ENCODE measurements around the gene CNTN1.

Gene CNTN1

DNA sequence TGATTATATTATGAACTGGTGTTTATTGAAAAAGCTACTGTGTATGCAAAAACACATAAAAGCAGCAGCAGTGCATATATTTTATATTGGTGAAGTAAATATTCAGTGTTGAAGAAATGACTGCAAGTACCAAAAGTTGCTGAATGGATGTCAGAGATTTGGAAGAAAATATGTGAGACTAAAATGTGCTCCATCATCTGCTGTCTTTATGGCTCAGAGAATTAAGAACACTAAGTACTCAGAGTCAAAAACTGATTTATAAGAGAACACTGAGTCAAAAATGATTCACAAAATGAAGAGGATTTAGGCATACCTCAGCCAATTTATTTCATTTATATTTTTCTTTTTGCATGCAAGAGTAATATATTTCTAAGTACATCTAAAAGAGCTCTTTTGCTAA is 409.6 kb downstream of the CNTN1 start:
- no peak for FAIRE-seq

DNA sequence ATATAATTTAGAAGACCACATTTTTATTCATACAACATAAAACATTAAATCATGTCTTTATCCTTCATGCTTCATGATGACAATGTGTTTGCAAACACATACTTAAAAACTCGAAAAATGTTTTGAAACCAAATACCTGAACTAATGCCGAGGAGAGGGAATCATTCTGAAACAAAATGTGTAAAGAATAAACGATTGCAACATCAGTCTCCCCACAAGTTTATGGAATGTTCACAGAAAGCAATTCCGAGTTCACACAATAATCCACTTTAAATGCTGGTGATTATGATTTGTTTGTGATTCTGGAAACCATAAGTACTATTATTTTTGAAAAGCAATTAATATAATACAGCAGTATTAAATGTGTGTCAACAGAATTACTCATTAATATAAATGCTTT is 411.4 kb downstream of the CNTN1 start:
- TF ChIP-seq POLR2AphosphoS5 (IDR thresholded peaks at IDR 0.05; ENCODE audit: low read depth, low read length) (no peak), TAF1 (IDR thresholded peaks at IDR 0.05; ENCODE audit: borderline replicate concordance, low read depth, low read length) (no peak), POLR2A (IDR thresholded peaks at IDR 0.05; ENCODE audit: low read depth, low read length) (no peak)
- FAIRE-seq, result no peak

More for the DNA sequence above, 409.6 kb downstream of the CNTN1 start:
- no peak for DNase-seq (ENCODE audit: insufficient read length)
- TF ChIP-seq TAF1 (IDR thresholded peaks at IDR 0.05; ENCODE audit: borderline replicate concordance, low read depth, low read length) (no peak), POLR2AphosphoS5 (IDR thresholded peaks at IDR 0.05; ENCODE audit: low read depth, low read length) (no peak), POLR2A (IDR thresholded peaks at IDR 0.05; ENCODE audit: low read depth, low read length) (no peak)

GRCh38 chr12:41106315-41106714 is 414.1 kb downstream of the CNTN1 start:
- DNase-seq (ENCODE audit: insufficient read length) (no peak), FAIRE-seq (no peak)
- TF ChIP-seq TAF1 (IDR thresholded peaks at IDR 0.05; ENCODE audit: borderline replicate concordance, low read depth, low read length) (no peak), POLR2AphosphoS5 (IDR thresholded peaks at IDR 0.05; ENCODE audit: low read depth, low read length) (no peak), POLR2A (IDR thresholded peaks at IDR 0.05; ENCODE audit: low read depth, low read length) (no peak)

More for the DNA sequence above, 411.4 kb downstream of the CNTN1 start:
- no peak for DNase-seq (ENCODE audit: insufficient read length)

DNA sequence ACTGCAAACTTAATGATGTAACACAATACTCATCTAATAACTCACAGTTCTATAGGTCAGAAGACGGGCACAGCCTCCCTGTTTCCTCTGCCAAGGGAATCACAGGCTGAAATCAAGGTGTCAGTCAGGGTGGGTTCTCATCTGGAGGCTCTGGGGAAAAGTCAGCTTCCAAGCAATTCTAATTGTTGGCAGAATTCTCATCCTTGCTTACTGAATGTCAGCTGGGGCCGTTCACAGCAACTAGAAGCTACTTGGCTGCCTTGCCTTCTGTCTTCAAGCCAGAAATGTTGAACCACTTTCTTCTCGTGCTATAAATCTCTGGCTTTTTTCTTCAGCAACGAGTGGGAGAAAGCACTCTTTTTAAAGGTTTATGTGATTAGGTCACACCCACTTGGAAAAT is 415.8 kb downstream of the CNTN1 start:
- FAIRE-seq (no peak), DNase-seq (ENCODE audit: insufficient read length) (no peak)
- TF ChIP-seq POLR2AphosphoS5 (IDR thresholded peaks at IDR 0.05; ENCODE audit: low read depth, low read length) (no peak), POLR2A (IDR thresholded peaks at IDR 0.05; ENCODE audit: low read depth, low read length) (no peak), TAF1 (IDR thresholded peaks at IDR 0.05; ENCODE audit: borderline replicate concordance, low read depth, low read length) (no peak)

DNA sequence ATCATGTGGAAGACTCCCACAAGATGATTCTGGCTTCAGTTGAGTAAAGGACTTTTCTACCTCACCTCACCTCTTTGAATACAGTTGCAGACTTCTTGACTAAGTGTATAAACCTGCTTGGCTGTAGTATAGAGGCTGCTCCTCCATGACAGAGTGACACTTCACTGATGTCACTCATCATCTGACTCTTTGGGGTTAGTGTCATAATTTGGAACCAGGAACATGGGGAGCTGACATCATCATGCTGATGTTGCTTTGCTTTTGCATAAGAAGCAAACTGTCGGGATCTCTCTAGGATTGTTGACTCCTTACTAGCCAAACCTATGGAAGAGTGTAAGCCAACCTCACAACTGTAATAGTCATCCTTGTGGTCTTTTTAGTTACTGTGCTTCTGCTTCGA is 420.7 kb downstream of the CNTN1 start:
- FAIRE-seq, result no peak
- no peak for TF ChIP-seq POLR2A (IDR thresholded peaks at IDR 0.05; ENCODE audit: low read depth, low read length)
- TF ChIP-seq TAF1 (IDR thresholded peaks at IDR 0.05; ENCODE audit: borderline replicate concordance, low read depth, low read length), result no peak
- TF ChIP-seq POLR2AphosphoS5 (IDR thresholded peaks at IDR 0.05; ENCODE audit: low read depth, low read length), result no peak
- DNase-seq (ENCODE audit: insufficient read length), result no peak

DNA sequence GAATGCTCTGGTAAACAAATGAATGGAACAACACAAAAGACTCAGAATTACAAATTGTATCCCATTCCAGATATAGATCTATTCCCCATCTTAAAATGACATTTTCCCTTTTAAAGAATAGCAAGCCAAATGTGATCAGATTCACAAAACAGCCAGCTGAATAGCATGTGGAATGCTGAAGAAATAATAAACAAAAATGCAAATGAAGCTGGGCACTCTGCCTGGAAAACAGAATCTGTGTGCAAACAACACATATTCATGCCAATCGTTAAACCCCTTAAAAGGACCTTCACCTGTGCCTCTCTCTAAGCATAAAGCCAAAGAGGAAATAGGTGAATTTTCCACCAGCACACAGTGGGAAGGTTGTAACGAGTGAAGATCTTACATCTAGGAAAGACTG is 428.0 kb downstream of the CNTN1 start:
- no peak for DNase-seq (ENCODE audit: insufficient read length)
- no peak for FAIRE-seq
- TF ChIP-seq TAF1 (IDR thresholded peaks at IDR 0.05; ENCODE audit: borderline replicate concordance, low read depth, low read length) (no peak), POLR2AphosphoS5 (IDR thresholded peaks at IDR 0.05; ENCODE audit: low read depth, low read length) (no peak), POLR2A (IDR thresholded peaks at IDR 0.05; ENCODE audit: low read depth, low read length) (no peak)

- DNase-seq (ENCODE audit: insufficient read length) (no peak), FAIRE-seq (no peak)
- TF ChIP-seq POLR2A (IDR thresholded peaks at IDR 0.05; ENCODE audit: low read depth, low read length) (no peak), TAF1 (IDR thresholded peaks at IDR 0.05; ENCODE audit: borderline replicate concordance, low read depth, low read length) (no peak), POLR2AphosphoS5 (IDR thresholded peaks at IDR 0.05; ENCODE audit: low read depth, low read length) (no peak)
These were observed 429.1 kb downstream of the CNTN1 start for GRCh38 chr12:41121374-41121773.
